HG03108 (cell line): Measurements from ENCODE around the gene CFAP77.
"Not testable (repeated sequence)": the region's sequence is repeated elsewhere in the genome, so short reads cannot be mapped to it uniquely, and the experiment has no call there.

Experiments
- ATAC-seq: cut with Tn5 transposase; IDR thresholded peaks from one replicate; pipeline ENCODE4 v1.9.1; 2021; ENCODE audit warnings: moderate library complexity; ENCODE audit not compliant: unreplicated experiment

Gene CFAP77

GRCh38 chr9:132545578-132545977, 135.6 kb downstream of the CFAP77 start:
- ATAC-seq = no peak

GRCh38 chr9:132546148-132547051, 136.4 kb downstream of the CFAP77 start:
- ATAC-seq = no peak

- ATAC-seq = no peak
Observed at GRCh38 chr9:132547052-132547431, 137.0 kb downstream of the CFAP77 start.

GRCh38 chr9:132547436-132547835, 137.4 kb downstream of the CFAP77 start:
- ATAC-seq = no peak

- no peak for ATAC-seq
Observed at GRCh38 chr9:132547976-132548730, 138.1 kb downstream of the CFAP77 start.

- ATAC-seq = no peak
Observed at GRCh38 chr9:132548751-132549640, 139.0 kb downstream of the CFAP77 start.

- ATAC-seq = no peak
Observed at GRCh38 chr9:132551556-132551955, 141.5 kb downstream of the CFAP77 start.

- no peak for ATAC-seq
Observed at GRCh38 chr9:132552041-132552440, 142.0 kb downstream of the CFAP77 start.

- no peak for ATAC-seq
Observed at GRCh38 chr9:132554755-132555154, 144.7 kb downstream of the CFAP77 start.

GRCh38 chr9:132555528-132555927, 145.5 kb downstream of the CFAP77 start:
- no peak for ATAC-seq

- ATAC-seq = no peak
Observed at GRCh38 chr9:132556235-132556634, 146.2 kb downstream of the CFAP77 start.

- no peak for ATAC-seq
Observed at GRCh38 chr9:132556714-132557113, 146.7 kb downstream of the CFAP77 start.

GRCh38 chr9:132557159-132557558, 147.1 kb downstream of the CFAP77 start:
- ATAC-seq = no peak

- ATAC-seq = no peak
Observed at GRCh38 chr9:132559711-132560110, 149.7 kb downstream of the CFAP77 start.

- no peak for ATAC-seq
Observed at GRCh38 chr9:132560616-132561202, 150.7 kb downstream of the CFAP77 start.

- no peak for ATAC-seq
Observed at GRCh38 chr9:132562306-132562573, 152.2 kb downstream of the CFAP77 start.

- ATAC-seq = no peak
Observed at GRCh38 chr9:132564526-132564925, 154.5 kb downstream of the CFAP77 start.

GRCh38 chr9:132568787-132569186, 158.8 kb downstream of the CFAP77 start:
- not testable (repeated sequence) for ATAC-seq

GRCh38 chr9:132571806-132572600, 162.0 kb downstream of the CFAP77 start:
- no peak for ATAC-seq

GRCh38 chr9:132572921-132573320, 162.9 kb downstream of the CFAP77 start:
- ATAC-seq = no peak
